K562 (cell line): ENCODE measurements around the gene ITPK1.

Experiments
- CREM ChIP-seq: IDR thresholded peaks from 2 replicates; pipeline ENCODE4 v1.6.1; 2014; ENCODE audit warnings: antibody characterized with exemption, low read depth
- ETV6 ChIP-seq, 3 experiments: fragments of 150-350 bp in 1 of 3; sonication (generic) in 1 of 3; formaldehyde crosslinking in 1 of 3; IDR thresholded peaks; 2 replicates each; pipeline versions ENCODE4 v1.6.1 to v1.8.0; 2014 to 2022; ENCODE audit warnings: borderline replicate concordance in 2 of 3, low read depth in 2 of 3, antibody characterized with exemption in 1 of 3, low read length in 1 of 3, mild to moderate bottlenecking in 1 of 3, missing genetic modification reagents in 1 of 3
- FOSL1 ChIP-seq: fragments of 200-800 bp; sonication (Bioruptor generic); conservative IDR thresholded peaks from 2 replicates; pipeline ENCODE4 v1.6.1; 2016; ENCODE audit warnings: missing genetic modification characterization, missing compliant biosample characterization
- FOXP1 ChIP-seq: sonication (generic); formaldehyde crosslinking; IDR thresholded peaks from 2 replicates; pipeline ENCODE4 v1.8.0; 2022; ENCODE audit warnings: mild to moderate bottlenecking, missing genetic modification reagents
- HDAC6 ChIP-seq: IDR thresholded peaks from 2 replicates; pipeline ENCODE4 v1.6.1; 2012; ENCODE audit warnings: low read depth, mild to moderate bottlenecking, control low read depth, inconsistent platforms, low read length, moderate library complexity
- MAX ChIP-seq: sonication (generic); formaldehyde crosslinking; IDR thresholded peaks from 2 replicates; pipeline ENCODE4 v1.9.0; 2022; ENCODE audit warnings: mild to moderate bottlenecking, missing genetic modification reagents
- MCM2 ChIP-seq: fragments of 450-650 bp; IDR thresholded peaks from 2 replicates; pipeline ENCODE4 v1.6.1; 2017; ENCODE audit warnings: low read depth, mild to moderate bottlenecking
- PHF8 ChIP-seq: fragments of 200-600 bp; sonication (generic); IDR thresholded peaks from 2 replicates; pipeline ENCODE4 v1.6.1; 2012; ENCODE audit warnings: mixed run types, mild to moderate bottlenecking, inconsistent platforms, low read length, moderate library complexity, borderline replicate concordance
- RB1 ChIP-seq: fragments of 450-650 bp; IDR thresholded peaks from 2 replicates; pipeline ENCODE4 v1.6.1; 2017; ENCODE audit warnings: low read depth, mild to moderate bottlenecking
- SUPT5H ChIP-seq: fragments of 450-650 bp; IDR thresholded peaks from 2 replicates; pipeline ENCODE4 v1.6.1; 2016
- TCF7L2 ChIP-seq: fragments of 150-350 bp; IDR thresholded peaks from 2 replicates; pipeline ENCODE4 v1.6.1; 2016; ENCODE audit warnings: low read depth, mild to moderate bottlenecking, low read length, moderate library complexity
- ZKSCAN1 ChIP-seq: fragments of 150-350 bp; IDR thresholded peaks from 2 replicates; pipeline ENCODE4 v1.6.1; 2016; ENCODE audit warnings: low read depth, low read length
- TF ChIP-seq, protein P1 (sequence below), 3 experiments: IDR thresholded peaks in 2 of 3; conservative IDR thresholded peaks in 1 of 3; 2 replicates each; pipeline ENCODE4 v1.5.1; 2011 to 2012; ENCODE audit warnings: low read length in 3 of 3, mild to moderate bottlenecking in 3 of 3, control low read depth in 2 of 3, improper control_type of control experiment in 1 of 3, inconsistent platforms in 1 of 3, low read depth in 1 of 3, mixed read lengths in 1 of 3, moderate library complexity in 1 of 3; ENCODE audit not compliant: insufficient read depth in 2 of 3
- TF ChIP-seq, protein P2 (sequence below): fragments of 200-800 bp; sonication (Bioruptor generic); IDR thresholded peaks from 2 replicates; pipeline ENCODE4 v1.6.1; 2016; ENCODE audit warnings: missing genetic modification characterization, missing compliant biosample characterization

- TF ChIP-seq, protein P1, sequence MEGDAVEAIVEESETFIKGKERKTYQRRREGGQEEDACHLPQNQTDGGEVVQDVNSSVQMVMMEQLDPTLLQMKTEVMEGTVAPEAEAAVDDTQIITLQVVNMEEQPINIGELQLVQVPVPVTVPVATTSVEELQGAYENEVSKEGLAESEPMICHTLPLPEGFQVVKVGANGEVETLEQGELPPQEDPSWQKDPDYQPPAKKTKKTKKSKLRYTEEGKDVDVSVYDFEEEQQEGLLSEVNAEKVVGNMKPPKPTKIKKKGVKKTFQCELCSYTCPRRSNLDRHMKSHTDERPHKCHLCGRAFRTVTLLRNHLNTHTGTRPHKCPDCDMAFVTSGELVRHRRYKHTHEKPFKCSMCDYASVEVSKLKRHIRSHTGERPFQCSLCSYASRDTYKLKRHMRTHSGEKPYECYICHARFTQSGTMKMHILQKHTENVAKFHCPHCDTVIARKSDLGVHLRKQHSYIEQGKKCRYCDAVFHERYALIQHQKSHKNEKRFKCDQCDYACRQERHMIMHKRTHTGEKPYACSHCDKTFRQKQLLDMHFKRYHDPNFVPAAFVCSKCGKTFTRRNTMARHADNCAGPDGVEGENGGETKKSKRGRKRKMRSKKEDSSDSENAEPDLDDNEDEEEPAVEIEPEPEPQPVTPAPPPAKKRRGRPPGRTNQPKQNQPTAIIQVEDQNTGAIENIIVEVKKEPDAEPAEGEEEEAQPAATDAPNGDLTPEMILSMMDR (IDR thresholded peaks at IDR 0.05 in 2 of 3, conservative IDR thresholded peaks at IDR 0.05 in 1 of 3; ENCODE audit: insufficient read depth in 2 of 3, low read depth in 1 of 3, low read length in 3 of 3), result no peak
- TF ChIP-seq MAX (CRISPR knock-in tag) (no peak), PHF8 (no peak), ETV6 (IDR thresholded peaks at IDR 0.05; ENCODE audit: borderline replicate concordance in 1 of 2, low read depth in 2 of 2, low read length in 1 of 2) (no peak), ETV6 (CRISPR knock-in tag; IDR thresholded peaks at IDR 0.05; ENCODE audit: borderline replicate concordance) (no peak), RB1 (no peak), ZKSCAN1 (no peak), CREM (no peak), TCF7L2 (no peak), SUPT5H (no peak), FOSL1 (tag) (no peak), HDAC6 (no peak), FOXP1 (no peak), MCM2 (no peak)
- TF ChIP-seq, protein P2, sequence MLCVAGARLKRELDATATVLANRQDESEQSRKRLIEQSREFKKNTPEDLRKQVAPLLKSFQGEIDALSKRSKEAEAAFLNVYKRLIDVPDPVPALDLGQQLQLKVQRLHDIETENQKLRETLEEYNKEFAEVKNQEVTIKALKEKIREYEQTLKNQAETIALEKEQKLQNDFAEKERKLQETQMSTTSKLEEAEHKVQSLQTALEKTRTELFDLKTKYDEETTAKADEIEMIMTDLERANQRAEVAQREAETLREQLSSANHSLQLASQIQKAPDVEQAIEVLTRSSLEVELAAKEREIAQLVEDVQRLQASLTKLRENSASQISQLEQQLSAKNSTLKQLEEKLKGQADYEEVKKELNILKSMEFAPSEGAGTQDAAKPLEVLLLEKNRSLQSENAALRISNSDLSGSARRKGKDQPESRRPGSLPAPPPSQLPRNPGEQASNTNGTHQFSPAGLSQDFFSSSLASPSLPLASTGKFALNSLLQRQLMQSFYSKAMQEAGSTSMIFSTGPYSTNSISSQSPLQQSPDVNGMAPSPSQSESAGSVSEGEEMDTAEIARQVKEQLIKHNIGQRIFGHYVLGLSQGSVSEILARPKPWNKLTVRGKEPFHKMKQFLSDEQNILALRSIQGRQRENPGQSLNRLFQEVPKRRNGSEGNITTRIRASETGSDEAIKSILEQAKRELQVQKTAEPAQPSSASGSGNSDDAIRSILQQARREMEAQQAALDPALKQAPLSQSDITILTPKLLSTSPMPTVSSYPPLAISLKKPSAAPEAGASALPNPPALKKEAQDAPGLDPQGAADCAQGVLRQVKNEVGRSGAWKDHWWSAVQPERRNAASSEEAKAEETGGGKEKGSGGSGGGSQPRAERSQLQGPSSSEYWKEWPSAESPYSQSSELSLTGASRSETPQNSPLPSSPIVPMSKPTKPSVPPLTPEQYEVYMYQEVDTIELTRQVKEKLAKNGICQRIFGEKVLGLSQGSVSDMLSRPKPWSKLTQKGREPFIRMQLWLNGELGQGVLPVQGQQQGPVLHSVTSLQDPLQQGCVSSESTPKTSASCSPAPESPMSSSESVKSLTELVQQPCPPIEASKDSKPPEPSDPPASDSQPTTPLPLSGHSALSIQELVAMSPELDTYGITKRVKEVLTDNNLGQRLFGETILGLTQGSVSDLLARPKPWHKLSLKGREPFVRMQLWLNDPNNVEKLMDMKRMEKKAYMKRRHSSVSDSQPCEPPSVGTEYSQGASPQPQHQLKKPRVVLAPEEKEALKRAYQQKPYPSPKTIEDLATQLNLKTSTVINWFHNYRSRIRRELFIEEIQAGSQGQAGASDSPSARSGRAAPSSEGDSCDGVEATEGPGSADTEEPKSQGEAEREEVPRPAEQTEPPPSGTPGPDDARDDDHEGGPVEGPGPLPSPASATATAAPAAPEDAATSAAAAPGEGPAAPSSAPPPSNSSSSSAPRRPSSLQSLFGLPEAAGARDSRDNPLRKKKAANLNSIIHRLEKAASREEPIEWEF (CRISPR knock-in tag), result no peak
Measured at GRCh38 chr14:93156693-93157369, 41.1 kb upstream of the ITPK1 start.
